SK-N-SH (cell line): Measurements from ENCODE around the gene DHPS. TPM values are rescaled to one million over a fixed set of nuclear protein-coding genes. Genes with fewer than 3 reads are reported as not detected.

Experiments used
- CTCF ChIA-PET: fragments of 300-600, 350-600 bp; formaldehyde crosslinking; extraction: SDS; loops from one replicate; lab custom pipeline; 2021; lab: Yijun Ruan, JAX
- POLR2A ChIA-PET: fragments of 350-600 bp; sonication (Branson Sonifier 250); formaldehyde crosslinking; extraction: SDS; loops from one replicate; lab custom pipeline; 2020; ENCODE audit warnings: antibody characterized with exemption, inconsistent platforms; lab: Yijun Ruan, JAX
- DNase-seq: peaks from one replicate; pipeline ENCODE4 v3.0.0; 2012
- H2AFZ ChIP-seq: fragments of 200-600 bp; sonication (generic); 2 replicates; pipeline ENCODE4 v1.8.1; 2016; ENCODE audit warnings: antibody characterized with exemption, mild to moderate bottlenecking, low read depth
- H3F3A ChIP-seq: fragments of 200-600 bp; sonication (generic); replicated peaks from 2 replicates; pipeline ENCODE3; 2016; ENCODE audit warnings: antibody characterized with exemption, mild to moderate bottlenecking; ENCODE audit not compliant: insufficient read depth
- H3K27ac ChIP-seq, 2 experiments: fragments of 200-500 bp in 1 of 2; fragments of 200-600 bp in 1 of 2; sonication (Bioruptor generic) in 1 of 2; sonication (generic), shearing (Covaris generic) in 1 of 2; 2 replicates each; pipeline versions ENCODE4 v1.5.1 to v1.6.1; 2014 to 2016; ENCODE audit warnings: low read depth in 2 of 2, inconsistent platforms in 1 of 2, low read length in 1 of 2, mild to moderate bottlenecking in 1 of 2, mixed read lengths in 1 of 2
- H3K27me3 ChIP-seq: fragments of 200-600 bp; sonication (generic), shearing (Covaris generic); 2 replicates; pipeline ENCODE4 v1.6.1; 2016; ENCODE audit warnings: mixed run types; ENCODE audit not compliant: insufficient read depth
- H3K36me3 ChIP-seq, 2 experiments: fragments of 200-500 bp in 1 of 2; fragments of 200-600 bp in 1 of 2; sonication (Bioruptor generic) in 1 of 2; sonication (generic) in 1 of 2; replicated peaks in 1 of 2; 2 replicates each; pipeline versions ENCODE3 to v1.5.1; 2014 to 2016; ENCODE audit warnings: low read length in 1 of 2, mild to moderate bottlenecking in 1 of 2; ENCODE audit not compliant: insufficient read depth in 2 of 2, control insufficient read depth in 1 of 2
- H3K4me1 ChIP-seq, 2 experiments: fragments of 200-500 bp in 1 of 2; fragments of 200-600 bp in 1 of 2; sonication (Bioruptor generic) in 1 of 2; sonication (generic), shearing (Covaris generic) in 1 of 2; 2 replicates each; pipeline versions ENCODE4 v1.5.1 to v1.6.1; 2014 to 2016; ENCODE audit warnings: low read depth in 1 of 2, low read length in 1 of 2, mixed run types in 1 of 2; ENCODE audit not compliant: insufficient read depth in 2 of 2, control insufficient read depth in 1 of 2
- H3K4me2 ChIP-seq: fragments of 200-600 bp; sonication (generic), shearing (Covaris generic); 2 replicates; pipeline ENCODE4 v1.6.1; 2017; ENCODE audit warnings: mixed run types
- H3K4me3 ChIP-seq, 2 experiments: fragments of 200-500 bp in 1 of 2; fragments of 200-600 bp in 1 of 2; sonication (Bioruptor generic) in 1 of 2; sonication (generic), shearing (Covaris generic) in 1 of 2; 2 replicates each; pipeline versions ENCODE4 v1.5.1 to v1.8.1; 2014 to 2016; ENCODE audit warnings: low read depth in 2 of 2, inconsistent platforms in 1 of 2, low read length in 1 of 2, mild to moderate bottlenecking in 1 of 2, mixed read lengths in 1 of 2, moderate library complexity in 1 of 2
- H3K79me2 ChIP-seq: fragments of 200-600 bp; sonication (generic); 2 replicates; pipeline ENCODE4 v1.8.1; 2017; ENCODE audit warnings: mild to moderate bottlenecking; ENCODE audit not compliant: insufficient read depth
- H3K9ac ChIP-seq: fragments of 200-600 bp; sonication (generic); 2 replicates; pipeline ENCODE4 v1.6.1; 2017; ENCODE audit warnings: mixed run types
- H3K9me2 ChIP-seq: fragments of 200-600 bp; sonication (generic); 2 replicates; pipeline ENCODE4 v1.6.1; 2017; ENCODE audit warnings: mixed run types
- H3K9me3 ChIP-seq: fragments of 200-600 bp; sonication (generic); 2 replicates; pipeline ENCODE4 v1.6.1; 2017; ENCODE audit warnings: mixed run types, mild to moderate bottlenecking, moderate library complexity
- H4K20me1 ChIP-seq: fragments of 200-600 bp; sonication (generic); 2 replicates; pipeline ENCODE4 v1.6.1; 2017; ENCODE audit warnings: mild to moderate bottlenecking, mixed run types; ENCODE audit not compliant: insufficient read depth
- CHD2 ChIP-seq: fragments of 150-350 bp; IDR thresholded peaks from 2 replicates; pipeline ENCODE4 v1.6.1; 2018; ENCODE audit warnings: low read length; ENCODE audit not compliant: partially characterized antibody
- EP300 ChIP-seq, 2 experiments: IDR thresholded peaks; 2 replicates each; pipeline versions ENCODE4 v1.4.0 to v1.6.1; 2012; ENCODE audit warnings: borderline replicate concordance in 1 of 2, low read depth in 1 of 2, low read length in 1 of 2
- FOXM1 ChIP-seq: IDR thresholded peaks from 2 replicates; pipeline ENCODE4 v1.4.0; 2012; ENCODE audit warnings: low read depth, mild to moderate bottlenecking
- JUND ChIP-seq: IDR thresholded peaks from 2 replicates; pipeline ENCODE4 v1.4.0; 2012
- MAX ChIP-seq: IDR thresholded peaks from 2 replicates; pipeline ENCODE4 v1.4.0; 2012; ENCODE audit warnings: low read depth
- MEF2A ChIP-seq: IDR thresholded peaks from 2 replicates; pipeline ENCODE4 v1.4.0; 2012; ENCODE audit warnings: low read depth, borderline replicate concordance
- MXI1 ChIP-seq: IDR thresholded peaks from 2 replicates; pipeline ENCODE4 v1.6.1; 2012; ENCODE audit warnings: mild to moderate bottlenecking, low read depth, low read length, improper control_type of control experiment
- NRF1 ChIP-seq: IDR thresholded peaks from 2 replicates; pipeline ENCODE4 v1.6.1; 2012; ENCODE audit warnings: low read depth, mild to moderate bottlenecking, low read length
- PBX3 ChIP-seq: IDR thresholded peaks from 2 replicates; pipeline ENCODE4; 2012
- RFX5 ChIP-seq: IDR thresholded peaks from 2 replicates; pipeline ENCODE4 v1.6.1; 2012; ENCODE audit warnings: mild to moderate bottlenecking, improper control_type of control experiment, low read length
- SIN3A ChIP-seq: IDR thresholded peaks from 2 replicates; pipeline ENCODE4 v1.6.1; 2012; ENCODE audit warnings: low read depth, mild to moderate bottlenecking, low read length, moderate library complexity, borderline replicate concordance
- TCF12 ChIP-seq: IDR thresholded peaks from 2 replicates; pipeline ENCODE4 v1.4.0; 2012
- USF1 ChIP-seq: IDR thresholded peaks from 2 replicates; pipeline ENCODE4 v1.4.0; 2012; ENCODE audit warnings: low read depth, borderline replicate concordance
- YY1 ChIP-seq: IDR thresholded peaks from 2 replicates; pipeline ENCODE4 v1.4.0; 2012; ENCODE audit warnings: low read depth, mild to moderate bottlenecking
- ZBTB33 ChIP-seq: IDR thresholded peaks from 2 replicates; pipeline ENCODE4 v1.4.0; 2012; ENCODE audit warnings: low read depth, borderline replicate concordance
- WGBS: methylation state at CpG from one replicate; pipeline ENCODE4 v1.1.6; 2017; ENCODE audit warnings: low lambda C conversion rate; 5-methylcytosine and 5-hydroxymethylcytosine counted together
- polyA plus RNA-seq, 3 experiments: library from polyadenylated mRNA; depleted of rRNA; stranded (reverse); fragments of >200 nt; gene quantifications; 2 replicates each; pipeline ENCODE4 v1.2.3, GENCODE V29; 2012

The DHPS gene
- polyA plus RNA-seq, 1 of the 3 experiments (the other 2 are of a cell fraction), result 179 TPM

GRCh38 chr19:12629215-12629614 is 52.5 kb downstream of the DHPS start:
- ChIA-PET POLR2A (no interaction called here), CTCF (no interaction called here)
- H3K27me3 ChIP-seq, result no peaks in the 10 kb centered on the region
- H4K20me1 ChIP-seq, result no peaks in the 10 kb centered on the region
- H3K4me3 ChIP-seq, result no peak overlapping the region
- H3K9ac ChIP-seq, result no peak overlapping the region
- peaks cover 17% of the 10 kb centered on the region for H3F3A ChIP-seq
- H3K36me3 ChIP-seq, result peaks cover 32 to 85% of the 10 kb centered on the region in 2 experiments
- peaks cover 6% of the 10 kb centered on the region; the same call in 1 of the 2 replicates for H3K79me2 ChIP-seq
- peaks cover 15% of the 10 kb centered on the region; the same call in 1 of the 2 replicates for H3K9me3 ChIP-seq
- DNase-seq, result no peak
- WGBS, result 96% methylated on average over 7 of the region's 7 CpGs
- no peak overlapping the region for H3K4me2 ChIP-seq
- H3K9me2 ChIP-seq, result no peaks in the 10 kb centered on the region
- no peak overlapping the region for H2AFZ ChIP-seq
- TF ChIP-seq SIN3A, result no peak
- no peak for TF ChIP-seq FOXM1
- TF ChIP-seq EP300 (IDR thresholded peaks at IDR 0.05; ENCODE audit: borderline replicate concordance in 1 of 2, low read depth in 1 of 2, low read length in 1 of 2), result no peak
- TF ChIP-seq USF1, result no peak
- no peak for TF ChIP-seq ZBTB33
- TF ChIP-seq NRF1, result no peak
- no peaks in the 10 kb centered on the region for H3K4me1 ChIP-seq
- H3K27ac ChIP-seq, result no peak overlapping the region

- ChIA-PET POLR2A (no interaction called here), CTCF (interaction anchor here (2.5 kb wide), 1 partner anchor 11 kb away, joined by 8 read pairs; no protein-coding TSS in a partner anchor)
- DNase-seq, result no peak
Measured at GRCh38 chr19:12628040-12629022, 53.3 kb downstream of the DHPS start.

More at GRCh38 chr19:12628040-12629022, 53.3 kb downstream of the DHPS start:
- Histone ChIP-seq H2AFZ (no peak overlapping the region), H3K4me3 (no peak overlapping the region), H3K36me3 (peaks cover 33 to 92% of the 10 kb centered on the region in 2 experiments), H4K20me1 (no peaks in the 10 kb centered on the region), H3K9me2 (no peaks in the 10 kb centered on the region), H3K4me2 (no peak overlapping the region), H3K27me3 (no peaks in the 10 kb centered on the region), H3K9ac (no peak overlapping the region), H3K4me1 (no peaks in the 10 kb centered on the region)
- WGBS, result 95% methylated on average over 17 of the region's 17 CpGs
- TF ChIP-seq EP300 (IDR thresholded peaks at IDR 0.05; ENCODE audit: borderline replicate concordance in 1 of 2, low read depth in 1 of 2, low read length in 1 of 2) (no peak), MAX (no peak), PBX3 (no peak), CHD2 (no peak), MEF2A (no peak), JUND (no peak), MXI1 (no peak), TCF12 (no peak), RFX5 (no peak), YY1 (no peak)
- TF ChIP-seq, all 33 proteins: peak for 0
- Histone ChIP-seq H3K27ac (no peak overlapping the region), H3F3A (peaks cover 13% of the 10 kb centered on the region), H3K79me2 (peaks cover 8% of the 10 kb centered on the region; the same call in 1 of the 2 replicates), H3K9me3 (peaks cover 15% of the 10 kb centered on the region; the same call in 1 of the 2 replicates)
